Rectal smooth muscle tissue (tissue), 1 donor: ENCODE data around the gene RAD51AP1.

Experiments
- H3K27ac ChIP-seq: one replicate; pipeline ENCODE4 v1.7.0; 2013; ENCODE audit warnings: low read depth, low read length, inconsistent platforms
- H3K27me3 ChIP-seq: one replicate; pipeline ENCODE4 v1.7.0; 2013; ENCODE audit warnings: low read length; ENCODE audit not compliant: control insufficient read depth, insufficient read depth
- H3K36me3 ChIP-seq: one replicate; pipeline ENCODE4 v1.7.0; 2013; ENCODE audit warnings: low read length; ENCODE audit not compliant: control insufficient read depth, insufficient read depth
- H3K4me1 ChIP-seq: one replicate; pipeline ENCODE4 v1.7.0; 2013; ENCODE audit warnings: low read length; ENCODE audit not compliant: control insufficient read depth, insufficient read depth
- H3K4me3 ChIP-seq: one replicate; pipeline ENCODE4 v1.7.0; 2013; ENCODE audit warnings: low read length
- H3K9ac ChIP-seq: one replicate; pipeline ENCODE4 v1.7.0; 2013; ENCODE audit warnings: low read length

The RAD51AP1 gene

GRCh38 chr12:4556735-4557530 lies 18.2 kb downstream of the RAD51AP1 start:
- Histone ChIP-seq H3K9ac (no peak overlapping the region), H3K36me3 (no peaks in the 10 kb centered on the region), H3K27me3 (no peaks in the 10 kb centered on the region), H3K27ac (no peak overlapping the region), H3K4me3 (no peak overlapping the region), H3K4me1 (peaks cover 4% of the 10 kb centered on the region)

GRCh38 chr12:4557586-4557985 lies 18.9 kb downstream of the RAD51AP1 start:
- no peak overlapping the region for H3K4me3 ChIP-seq
- no peak overlapping the region for H3K9ac ChIP-seq
- H3K4me1 ChIP-seq, result peaks cover 4% of the 10 kb centered on the region
- no peaks in the 10 kb centered on the region for H3K27me3 ChIP-seq
- H3K27ac ChIP-seq, result no peak overlapping the region
- no peaks in the 10 kb centered on the region for H3K36me3 ChIP-seq

- Histone ChIP-seq H3K4me1 (peaks cover 4% of the 10 kb centered on the region), H3K27ac (no peak overlapping the region), H3K9ac (no peak overlapping the region), H3K4me3 (no peak overlapping the region), H3K36me3 (no peaks in the 10 kb centered on the region), H3K27me3 (no peaks in the 10 kb centered on the region)
These were observed 19.5 kb downstream of the RAD51AP1 start for GRCh38 chr12:4558171-4558570.

GRCh38 chr12:4562034-4562657 lies 23.5 kb downstream of the RAD51AP1 start, which contains the start of gene DYRK4:
DYRK4 (plus strand) TSS chr12:4562208; CDS start chr12:4562246, 38 bp downstream.
- H3K4me1 ChIP-seq, result peaks cover 4% of the 10 kb centered on the region
- H3K36me3 ChIP-seq, result no peaks in the 10 kb centered on the region
- no peak within 1 kb of the TSS for H3K27ac ChIP-seq
- peak within 1 kb of the TSS; percentile 76 for H3K4me3 ChIP-seq
- H3K27me3 ChIP-seq, result no peaks in the 10 kb centered on the region
- H3K9ac ChIP-seq, result no peak within 1 kb of the TSS

GRCh38 chr12:4563336-4563735 lies 24.6 kb downstream of the RAD51AP1 start:
- H3K36me3 ChIP-seq, result no peaks in the 10 kb centered on the region
- H3K27me3 ChIP-seq, result no peaks in the 10 kb centered on the region
- H3K4me3 ChIP-seq, result no peak overlapping the region
- H3K27ac ChIP-seq, result no peak overlapping the region
- peaks cover 4% of the 10 kb centered on the region for H3K4me1 ChIP-seq
- H3K9ac ChIP-seq, result no peak overlapping the region

- peaks cover 4% of the 10 kb centered on the region for H3K4me1 ChIP-seq
- no peaks in the 10 kb centered on the region for H3K27me3 ChIP-seq
- H3K36me3 ChIP-seq, result no peaks in the 10 kb centered on the region
- no peak overlapping the region for H3K27ac ChIP-seq
- H3K4me3 ChIP-seq, result no peak overlapping the region
- H3K9ac ChIP-seq, result no peak overlapping the region
These were observed 26.1 kb downstream of the RAD51AP1 start for GRCh38 chr12:4564818-4565217.

GRCh38 chr12:4566474-4566873 lies 27.8 kb downstream of the RAD51AP1 start:
- H3K36me3 ChIP-seq, result no peaks in the 10 kb centered on the region
- H3K4me3 ChIP-seq, result no peak overlapping the region
- no peaks in the 10 kb centered on the region for H3K27me3 ChIP-seq
- H3K9ac ChIP-seq, result no peak overlapping the region
- peaks cover 4% of the 10 kb centered on the region for H3K4me1 ChIP-seq
- H3K27ac ChIP-seq, result no peak overlapping the region

- Histone ChIP-seq H3K27me3 (no peaks in the 10 kb centered on the region), H3K9ac (no peak overlapping the region), H3K36me3 (no peaks in the 10 kb centered on the region), H3K4me3 (no peak overlapping the region), H3K4me1 (no peaks in the 10 kb centered on the region), H3K27ac (no peak overlapping the region)
These were observed 28.6 kb downstream of the RAD51AP1 start for GRCh38 chr12:4567073-4567881.

- Histone ChIP-seq H3K4me1 (no peaks in the 10 kb centered on the region), H3K36me3 (no peaks in the 10 kb centered on the region), H3K4me3 (no peak overlapping the region), H3K27ac (no peak overlapping the region), H3K9ac (no peak overlapping the region), H3K27me3 (no peaks in the 10 kb centered on the region)
These were observed 30.6 kb downstream of the RAD51AP1 start for GRCh38 chr12:4569261-4569660.

GRCh38 chr12:4572680-4573079 lies 34.0 kb downstream of the RAD51AP1 start:
- H3K27ac ChIP-seq, result no peak overlapping the region
- no peak overlapping the region for H3K4me3 ChIP-seq
- H3K27me3 ChIP-seq, result no peaks in the 10 kb centered on the region
- H3K9ac ChIP-seq, result no peak overlapping the region
- no peaks in the 10 kb centered on the region for H3K4me1 ChIP-seq
- H3K36me3 ChIP-seq, result no peaks in the 10 kb centered on the region

GRCh38 chr12:4579305-4580102 lies 40.8 kb downstream of the RAD51AP1 start:
- H3K36me3 ChIP-seq, result no peaks in the 10 kb centered on the region
- no peaks in the 10 kb centered on the region for H3K4me1 ChIP-seq
- H3K27ac ChIP-seq, result no peak overlapping the region
- no peak overlapping the region for H3K9ac ChIP-seq
- H3K4me3 ChIP-seq, result no peak overlapping the region
- no peaks in the 10 kb centered on the region for H3K27me3 ChIP-seq

- no peaks in the 10 kb centered on the region for H3K4me1 ChIP-seq
- no peaks in the 10 kb centered on the region for H3K27me3 ChIP-seq
- no peak overlapping the region for H3K4me3 ChIP-seq
- H3K36me3 ChIP-seq, result no peaks in the 10 kb centered on the region
- H3K9ac ChIP-seq, result no peak overlapping the region
- H3K27ac ChIP-seq, result no peak overlapping the region
These were observed 41.6 kb downstream of the RAD51AP1 start for GRCh38 chr12:4580281-4580688.
